Endothelial cell of umbilical vein (primary cell): ENCODE results near the gene CCNK.

Experiments
- CTCF ChIP-seq, 2 donors: IDR thresholded peaks; 1 replicate in 1 of 2; 2 replicates in 1 of 2; pipeline ENCODE4 v1.5.1; 2011; ENCODE audit warnings: low read length in 2 of 2, mild to moderate bottlenecking in 2 of 2, moderate library complexity in 2 of 2, control low read depth in 1 of 2, inconsistent platforms in 1 of 2, low read depth in 1 of 2; ENCODE audit not compliant: insufficient read depth in 1 of 2; ENCODE audit errors: extremely low read depth in 1 of 2
- EZH2 ChIP-seq: IDR thresholded peaks from 2 replicates; pipeline ENCODE4 v1.6.1; 2012; ENCODE audit warnings: borderline replicate concordance, low read depth, mild to moderate bottlenecking, moderate library complexity, low read length, inconsistent platforms; ENCODE audit not compliant: severe bottlenecking
- FOS ChIP-seq: IDR thresholded peaks from 2 replicates; pipeline ENCODE4 v1.6.1; 2011; ENCODE audit warnings: mild to moderate bottlenecking, low read length, moderate library complexity, borderline replicate concordance; ENCODE audit not compliant: insufficient read depth
- JUN ChIP-seq: IDR thresholded peaks from 2 replicates; pipeline ENCODE4 v1.6.1; 2011; ENCODE audit warnings: borderline replicate concordance, low read depth; ENCODE audit not compliant: insufficient read length, insufficient read depth
- POLR2A ChIP-seq: IDR thresholded peaks from 2 replicates; pipeline ENCODE4 v1.6.1; 2012; ENCODE audit warnings: low read depth, mild to moderate bottlenecking, control low read depth, low read length
- POLR2AphosphoS5 ChIP-seq: IDR thresholded peaks from 2 replicates; pipeline ENCODE4 v1.6.1; 2012; ENCODE audit warnings: low read depth, mild to moderate bottlenecking, control low read depth, low read length, moderate library complexity; ENCODE audit not compliant: insufficient read depth

DNA sequence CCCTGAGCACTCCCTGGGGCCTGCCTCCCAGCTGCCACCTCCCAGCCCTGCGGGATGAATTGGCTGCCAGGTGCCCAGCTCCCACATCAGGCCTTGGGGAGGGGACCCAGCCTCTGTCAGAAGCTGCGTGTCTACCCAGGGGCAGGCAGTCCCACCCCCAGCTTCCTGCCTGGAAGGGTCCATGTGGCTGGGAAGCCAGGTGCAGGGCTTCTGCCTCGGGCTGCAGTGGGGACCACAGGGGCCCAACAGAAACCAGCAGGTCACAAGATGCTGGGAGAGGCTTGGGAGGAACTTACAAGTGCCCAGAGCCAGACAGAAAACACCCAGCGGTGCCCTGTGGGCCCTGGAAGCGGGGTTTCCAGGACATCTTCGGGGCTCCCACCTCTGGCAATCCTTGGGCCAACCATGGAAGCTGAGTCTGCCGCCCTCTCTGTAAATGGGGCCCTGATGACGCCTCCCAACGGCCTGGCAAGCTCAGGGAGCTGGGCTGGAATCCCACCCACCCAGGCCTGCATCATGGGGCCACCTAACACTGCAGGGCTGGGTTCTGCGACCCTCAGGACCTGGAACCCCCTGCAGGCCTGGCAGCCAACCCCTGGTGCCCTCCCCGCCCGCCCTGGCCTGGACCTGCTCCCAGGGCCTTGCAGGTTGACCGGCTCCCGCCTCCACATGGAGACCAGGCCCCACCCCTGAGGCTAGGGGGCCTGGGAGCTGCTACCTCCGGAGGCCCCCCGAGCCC, 36.6 kb downstream of the CCNK start:
- TF ChIP-seq CTCF (IDR thresholded peaks at IDR 0.05; ENCODE audit: extremely low read depth in 1 of 2, insufficient read depth in 1 of 2, low read depth in 1 of 2, low read length in 2 of 2) (no peak), EZH2 (no peak), POLR2A (no peak), FOS (no peak), POLR2AphosphoS5 (no peak), JUN (no peak)
